ENCODE measurements around the gene PLAAT3.
"Not testable (repeated sequence)": the region's sequence is repeated elsewhere in the genome, so short reads cannot be mapped to it uniquely, and the experiment has no call there.

PLAAT3 gene

DNA sequence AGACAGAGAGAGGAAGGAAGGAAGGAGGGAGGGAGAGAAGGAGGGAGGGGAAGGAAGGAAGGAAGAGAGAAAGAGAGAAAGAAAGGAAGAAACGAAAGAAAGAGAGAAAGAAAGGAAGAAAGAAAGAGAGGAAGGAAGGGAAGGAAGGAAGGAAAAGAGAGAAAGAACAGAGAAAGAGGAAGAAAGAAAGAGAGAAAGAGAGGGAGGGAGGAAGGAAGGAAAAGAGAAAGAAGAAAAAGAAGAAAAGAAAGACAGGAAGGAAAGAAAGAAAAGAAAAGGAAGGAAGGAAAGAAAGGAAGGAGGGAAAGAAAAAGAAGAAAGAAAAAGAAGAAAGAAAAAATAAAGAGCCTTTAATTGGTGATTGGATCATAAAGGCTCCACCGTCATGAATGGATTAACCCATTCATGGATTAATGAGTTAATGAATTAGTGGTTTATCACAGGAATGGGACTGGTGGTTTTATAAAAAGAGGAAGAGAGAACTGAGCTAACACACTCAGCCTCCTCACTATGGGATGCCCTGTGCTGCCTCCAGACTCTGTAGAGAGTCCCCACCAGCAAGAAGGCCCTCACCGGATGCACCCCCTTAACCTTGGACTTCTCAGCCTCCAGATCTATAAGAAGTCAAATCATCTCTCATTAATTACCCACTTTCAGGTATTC is 42.1 kb downstream of the PLAAT3 start:
- no peak for DNase-seq (ENCODE audit: insufficient read length, low spot score)

DNA sequence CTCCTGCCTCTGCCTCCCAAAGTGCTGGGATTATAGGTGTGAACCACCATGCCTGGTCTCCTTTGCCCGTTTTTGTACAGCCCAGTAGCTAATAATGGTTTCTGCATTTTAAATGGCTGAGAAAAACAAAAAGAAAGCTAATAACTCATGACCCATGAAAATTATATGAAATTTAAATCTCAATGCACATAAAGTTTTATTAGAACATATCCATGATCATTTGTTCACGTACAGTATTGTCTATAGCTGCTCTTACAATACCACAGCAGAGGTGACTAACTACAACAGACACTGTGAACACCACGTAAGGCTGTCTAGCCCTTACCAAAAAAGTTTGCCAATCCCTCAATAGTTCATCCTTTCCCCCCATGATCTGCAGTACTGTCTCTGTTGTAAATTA is 44.7 kb downstream of the PLAAT3 start:
- FAIRE-seq = no peak
- no peak for DNase-seq (ENCODE audit: insufficient read length, low spot score)

More for the DNA sequence above, 42.1 kb downstream of the PLAAT3 start:
- no peak for FAIRE-seq

GRCh38 chr11:63567044-63567840 is 47.0 kb downstream of the PLAAT3 start:
- FAIRE-seq (no peak), DNase-seq (ENCODE audit: insufficient read length, low spot score) (peak; percentile 50)

DNA sequence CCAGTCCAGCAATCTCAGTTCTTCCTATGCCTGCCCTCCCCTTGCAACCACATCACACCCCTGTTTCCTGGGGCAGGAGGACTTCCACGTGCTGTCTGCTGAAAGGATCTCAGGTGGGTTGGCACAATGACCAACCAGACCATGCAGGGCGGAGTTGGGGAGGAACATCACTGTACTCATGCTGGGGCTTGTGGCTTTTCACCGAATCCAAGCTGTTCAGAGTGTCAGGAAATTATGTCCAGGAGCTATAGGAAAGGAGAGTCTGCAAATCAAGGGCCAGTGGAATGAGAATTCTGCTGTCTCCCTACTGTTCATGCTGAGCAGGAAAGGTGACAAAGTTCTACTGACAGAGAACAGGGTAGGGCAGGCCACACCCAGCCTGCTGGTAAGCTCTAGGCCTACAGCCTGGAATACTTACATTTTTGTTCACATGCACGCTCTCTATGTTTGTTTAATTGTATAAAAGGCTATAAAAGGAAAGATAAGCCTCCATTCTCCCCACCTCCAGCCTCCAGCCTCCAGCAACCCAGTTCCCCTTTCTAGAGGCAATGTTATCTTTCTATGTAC is 49.4 kb downstream of the PLAAT3 start:
- FAIRE-seq = no peak
- DNase-seq (ENCODE audit: insufficient read length, low spot score) = no peak

- no peak for DNase-seq (ENCODE audit: insufficient read length, low spot score)
These were observed 50.0 kb downstream of the PLAAT3 start for GRCh38 chr11:63564056-63564774.

GRCh38 chr11:63563201-63564055 is 50.8 kb downstream of the PLAAT3 start, which contains the start of gene PLAAT2:
Gene PLAAT2 (minus strand): TSS chr11:63563379. CDS start chr11:63563324, 55 bp downstream.
- DNase-seq (ENCODE audit: insufficient read length, low spot score) (no peak), FAIRE-seq (no peak)

More at GRCh38 chr11:63564056-63564774, 50.0 kb downstream of the PLAAT3 start:
- FAIRE-seq = no peak

- no peak for DNase-seq (ENCODE audit: insufficient read length, low spot score)
- FAIRE-seq = no peak
These were observed 53.6 kb downstream of the PLAAT3 start for GRCh38 chr11:63560506-63561180.

DNA sequence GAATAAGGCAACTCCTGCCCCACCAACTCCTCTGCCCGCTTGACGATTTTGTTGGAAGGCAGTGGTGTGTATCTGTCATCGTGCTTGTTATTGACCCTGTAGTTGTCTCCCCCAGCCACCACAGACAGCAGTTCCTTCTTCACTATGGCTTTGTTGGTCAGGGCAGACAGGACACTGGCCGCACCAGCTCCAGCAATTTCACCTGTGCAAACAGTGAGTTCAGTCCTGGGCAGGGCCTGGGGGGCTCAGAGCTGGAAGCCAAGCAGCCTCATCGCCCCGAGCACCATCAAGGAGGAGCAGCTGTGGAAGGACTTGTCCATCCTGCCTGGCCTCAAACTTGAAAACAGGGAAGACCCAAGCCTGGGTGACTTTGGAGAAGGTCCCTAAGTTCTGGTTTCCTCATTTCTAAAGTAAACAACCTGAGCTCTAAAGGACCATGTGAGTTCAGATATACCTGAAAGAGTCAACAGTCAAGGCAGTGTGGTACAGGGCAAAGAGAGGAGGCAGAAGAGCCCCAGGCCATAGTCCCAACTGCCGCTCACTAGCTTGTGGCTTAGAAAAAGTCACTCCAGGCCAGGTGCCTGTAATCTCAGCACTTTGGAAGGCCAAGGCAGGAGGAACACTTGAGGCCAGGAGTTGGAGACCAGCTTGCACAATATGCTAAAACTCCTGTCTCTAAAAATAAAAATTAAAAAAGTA is 55.6 kb downstream of the PLAAT3 start:
- DNase-seq (ENCODE audit: insufficient read length, low spot score) (no peak), FAIRE-seq (no peak)

DNA sequence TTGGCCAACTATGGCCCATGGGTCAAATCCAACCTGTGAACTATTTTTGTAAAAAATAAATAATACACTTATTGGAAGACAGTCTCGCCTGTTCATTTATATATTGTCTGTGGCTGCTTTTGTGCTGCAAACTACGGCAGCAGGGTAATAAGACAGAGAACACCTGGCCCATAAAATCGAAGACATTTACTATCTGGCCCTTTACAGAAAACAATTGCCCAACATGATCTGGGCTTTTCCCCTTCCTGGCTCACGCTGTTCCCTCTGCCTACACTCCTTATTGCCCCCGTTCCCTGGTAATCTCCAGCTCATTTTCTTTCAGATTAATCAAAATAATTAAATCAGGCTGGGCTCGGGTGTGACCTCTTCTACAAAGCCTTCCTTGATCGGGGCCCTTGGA is 56.7 kb downstream of the PLAAT3 start:
- FAIRE-seq = no peak
- no peak for DNase-seq (ENCODE audit: insufficient read length, low spot score)

DNA sequence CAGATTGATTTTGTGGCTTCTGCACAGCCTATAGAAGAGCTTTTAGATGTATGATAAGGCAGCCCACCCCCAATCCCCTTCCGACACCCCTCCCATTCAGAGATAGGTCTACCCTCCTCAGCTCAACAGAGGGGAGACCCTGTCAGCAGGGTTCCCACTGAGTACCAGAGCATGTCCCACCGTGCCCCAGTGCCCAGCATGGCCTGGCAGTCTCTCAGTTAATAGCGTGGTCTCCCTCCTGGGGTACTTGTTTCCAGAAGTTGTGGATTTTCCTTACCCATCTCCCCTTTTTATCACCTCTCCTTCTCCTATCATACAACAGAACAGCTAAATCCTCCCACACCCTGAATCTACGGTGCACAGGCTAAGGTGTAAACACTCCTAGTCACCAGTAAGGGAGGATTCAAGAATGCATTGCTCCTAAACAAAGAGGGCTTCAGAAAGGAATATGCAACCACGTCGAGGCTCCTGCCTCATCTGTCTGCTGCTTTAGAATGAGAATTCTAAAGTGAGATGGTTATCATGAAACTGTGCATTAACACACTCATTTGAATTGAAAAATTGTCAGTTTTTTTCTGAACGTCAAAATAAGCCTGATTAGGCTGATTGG is 57.7 kb downstream of the PLAAT3 start:
- DNase-seq (ENCODE audit: insufficient read length, low spot score) (no peak), FAIRE-seq (no peak)

DNA sequence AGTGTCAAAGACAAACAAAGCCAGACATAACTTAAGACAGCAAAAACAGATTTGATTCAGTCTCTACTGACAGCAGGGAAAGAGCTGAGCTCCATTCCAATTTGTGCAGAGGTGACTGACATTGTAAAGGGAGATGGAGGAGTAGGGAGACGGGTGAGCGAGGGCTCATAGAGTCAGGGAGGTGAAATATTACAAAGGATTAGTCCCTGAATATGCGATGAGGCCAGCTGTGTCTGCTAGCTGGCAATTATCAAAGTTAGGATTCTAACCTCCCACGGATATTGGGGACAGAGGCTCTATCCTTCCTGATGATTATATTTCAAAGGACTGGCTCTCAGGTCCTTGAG is 59.4 kb downstream of the PLAAT3 start:
- FAIRE-seq = no peak

GRCh38 chr11:63553759-63554158 is 60.5 kb downstream of the PLAAT3 start:
- DNase-seq (ENCODE audit: insufficient read length, low spot score) = no peak
- FAIRE-seq = no peak

More for the DNA sequence above, 59.4 kb downstream of the PLAAT3 start:
- DNase-seq (ENCODE audit: insufficient read length, low spot score) = no peak

DNA sequence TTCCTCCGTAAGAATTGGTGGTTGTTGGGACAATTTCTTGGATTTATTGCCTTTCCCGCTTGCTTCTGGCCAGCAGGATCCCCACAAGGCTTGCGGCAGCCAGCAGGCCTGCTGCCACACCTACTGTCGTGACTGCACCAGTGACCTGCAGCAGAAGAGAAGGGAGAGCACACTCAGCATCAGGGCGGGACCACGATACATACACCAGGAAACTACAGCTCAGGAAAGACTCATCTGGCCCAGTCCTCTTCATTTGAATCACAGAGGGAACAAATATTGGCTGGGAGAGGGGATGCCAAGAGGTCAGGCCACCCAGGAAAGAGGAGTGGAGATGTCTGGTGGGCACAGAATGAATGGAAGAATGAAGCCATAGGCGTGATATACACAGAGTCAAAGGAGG is 61.3 kb downstream of the PLAAT3 start:
- FAIRE-seq = no peak

DNA sequence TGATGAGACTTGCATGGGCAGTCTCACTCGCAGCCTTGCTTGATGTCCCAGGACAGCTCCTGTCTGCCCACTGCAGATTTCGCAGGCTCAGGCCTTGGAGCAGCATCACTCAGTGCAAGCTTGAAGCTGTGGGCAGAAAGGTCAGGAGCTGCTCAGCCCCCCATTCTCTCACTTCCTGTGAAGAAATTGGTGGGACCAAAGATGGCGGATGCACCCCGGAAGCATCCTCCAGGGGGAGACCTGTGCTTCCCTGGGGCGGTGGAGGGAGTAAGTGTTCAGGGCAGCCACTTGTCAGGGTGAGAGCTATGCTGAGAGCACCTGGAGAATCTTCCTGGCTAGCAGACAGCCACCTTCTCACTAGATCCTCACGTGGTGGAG is 62.4 kb downstream of the PLAAT3 start:
- DNase-seq (ENCODE audit: insufficient read length, low spot score) = no peak
- FAIRE-seq = no peak

More for the DNA sequence above, 61.3 kb downstream of the PLAAT3 start:
- no peak for DNase-seq (ENCODE audit: insufficient read length, low spot score)

DNA sequence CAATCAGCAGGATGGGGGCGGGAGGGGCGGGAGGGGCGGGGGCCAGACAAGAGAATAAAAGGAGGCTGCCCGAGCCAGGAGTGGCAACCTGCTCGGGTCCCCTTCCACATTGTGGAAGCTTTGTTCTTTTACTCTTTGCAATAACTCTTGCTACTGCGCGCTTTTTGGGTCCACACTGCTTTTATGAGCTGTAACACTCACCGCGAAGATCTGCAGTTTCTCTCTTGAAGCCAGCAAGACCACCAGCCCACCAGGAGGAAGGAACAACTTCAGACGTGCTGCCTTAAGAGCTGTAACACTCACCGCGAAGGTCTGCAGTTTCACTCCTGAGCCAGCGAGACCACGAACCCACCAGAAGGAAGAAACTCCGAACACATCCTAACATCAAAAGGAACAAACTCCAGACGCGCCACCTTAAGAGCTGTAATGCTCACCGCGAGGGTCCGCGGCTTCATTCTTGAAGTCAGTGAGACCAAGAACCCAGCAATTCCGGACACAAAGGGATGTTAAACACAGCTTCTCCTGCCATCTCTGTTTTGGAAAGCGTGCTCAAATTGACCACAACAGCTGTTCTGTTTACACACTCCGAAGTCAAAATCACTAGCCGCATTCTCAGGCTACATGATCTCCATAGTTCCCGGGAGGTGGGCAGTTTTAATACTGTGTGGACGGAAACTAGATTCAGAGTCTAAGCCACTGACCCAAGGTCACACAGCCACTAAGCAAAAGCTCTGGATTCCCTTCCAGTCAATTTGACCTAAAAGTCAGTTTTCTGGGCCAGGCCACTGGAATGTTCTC is 62.9 kb downstream of the PLAAT3 start:
- FAIRE-seq = no peak

DNA sequence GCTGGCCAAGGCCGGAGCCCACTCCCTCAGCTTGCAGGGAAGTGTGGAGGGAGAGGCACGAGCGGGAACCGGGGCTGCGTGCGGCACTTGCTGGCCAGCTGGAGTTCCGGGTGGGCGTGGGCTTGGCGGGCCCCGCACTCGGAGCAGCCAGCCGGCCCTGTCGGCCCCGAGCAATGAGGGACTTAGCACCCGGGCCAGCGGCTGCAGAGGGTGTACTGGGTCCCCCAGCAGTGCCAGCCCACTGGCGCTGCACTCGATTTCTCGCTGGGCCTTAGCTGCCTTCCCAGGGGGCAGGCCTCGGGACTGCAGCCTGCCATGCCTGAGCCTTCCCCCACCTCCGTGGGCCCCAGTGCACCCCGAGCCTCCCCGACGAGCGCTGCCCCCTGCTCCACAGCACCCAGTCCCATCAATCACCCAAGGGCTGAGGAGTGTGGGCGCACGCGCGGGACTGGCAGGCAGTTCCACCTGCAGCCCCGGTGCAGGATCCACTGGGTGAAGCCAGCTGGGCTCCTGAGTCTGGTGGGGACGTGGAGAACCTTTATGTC is 64.0 kb downstream of the PLAAT3 start:
- DNase-seq (ENCODE audit: insufficient read length, low spot score); FAIRE-seq: not testable (repeated sequence)

More for the DNA sequence above, 62.9 kb downstream of the PLAAT3 start:
- no peak for DNase-seq (ENCODE audit: insufficient read length, low spot score)

- no peak for FAIRE-seq
- DNase-seq (ENCODE audit: insufficient read length, low spot score) = no peak
These were observed 64.8 kb downstream of the PLAAT3 start for GRCh38 chr11:63549411-63549810.
